Measurements from ENCODE around the gene ADAMTSL4. TPM values are rescaled to one million over a fixed set of nuclear protein-coding genes. Genes with fewer than 3 reads are reported as not detected.
A peak's percentile ranks its signal among the peaks of the same experiment; 100 is the strongest.

Gene ADAMTSL4
- total RNA-seq, 2 experiments from 2014 or later, result 0.11 to 0.30 TPM

- Mint-ChIP-seq H3K4me1 (peaks cover 13% of the 10 kb centered on the region), H3K27me3 (peaks cover 3% of the 10 kb centered on the region), H3K4me3 (peak overlapping the region; percentile 89), H3K36me3 (peaks cover 1% of the 10 kb centered on the region), H3K9me3 (no peaks in the 10 kb centered on the region), H3K27ac (peak overlapping the region; percentile 75)
- ATAC-seq (ENCODE audit: low read depth) (no peak), DNase-seq (no peak)
- POLR2A ChIA-PET, result interaction anchor here (0.5 to 3.6 kb wide), 10 partner anchors 10 to 628 kb away, joined by 3 to 20 read pairs (median 4); partner anchors contain the start of genes MCL1, RPRD2 and TARS2
Measured at GRCh38 chr1:150516050-150516591, 33.1 kb upstream of the ADAMTSL4 start.

GRCh38 chr1:150516616-150517015, 32.6 kb upstream of the ADAMTSL4 start:
- peak overlapping the region; percentile 75 for H3K27ac Mint-ChIP-seq
- peak; percentile 8 for ATAC-seq (ENCODE audit: low read depth)

GRCh38 chr1:150521196-150521968, 27.8 kb upstream of the ADAMTSL4 start:
- Mint-ChIP-seq H3K36me3 (no peaks in the 10 kb centered on the region), H3K4me3 (no peak overlapping the region), H3K9me3 (no peaks in the 10 kb centered on the region), H3K27ac (no peak overlapping the region), H3K27me3 (peaks cover 12% of the 10 kb centered on the region), H3K4me1 (peaks cover 9% of the 10 kb centered on the region)
- no peak for ATAC-seq (ENCODE audit: low read depth)
- POLR2A ChIA-PET, result no interaction called here
- no peak for DNase-seq

More at GRCh38 chr1:150516616-150517015, 32.6 kb upstream of the ADAMTSL4 start:
- Mint-ChIP-seq H3K4me1 (peaks cover 16% of the 10 kb centered on the region), H3K36me3 (peaks cover 1% of the 10 kb centered on the region), H3K27me3 (peaks cover 3% of the 10 kb centered on the region), H3K9me3 (no peaks in the 10 kb centered on the region), H3K4me3 (peak overlapping the region; percentile 89)
- no peak for DNase-seq
- POLR2A ChIA-PET, result interaction anchor here (0.7 to 3.6 kb wide), 5 partner anchors 13 to 629 kb away, joined by 4 to 20 read pairs (median 4); partner anchors contain the start of genes MCL1 and TARS2

GRCh38 chr1:150525348-150525747, 23.9 kb upstream of the ADAMTSL4 start:
- no peak overlapping the region for H3K4me3 Mint-ChIP-seq

GRCh38 chr1:150528196-150528595, 21.0 kb upstream of the ADAMTSL4 start:
- H3K4me3 Mint-ChIP-seq, result no peak overlapping the region
- peaks cover 4% of the 10 kb centered on the region for H3K27me3 Mint-ChIP-seq
- no peak overlapping the region for H3K27ac Mint-ChIP-seq
- DNase-seq, result no peak
- no peak for ATAC-seq (ENCODE audit: low read depth)
- no peaks in the 10 kb centered on the region for H3K36me3 Mint-ChIP-seq
- POLR2A ChIA-PET, result no interaction called here
- H3K9me3 Mint-ChIP-seq, result no peaks in the 10 kb centered on the region
- peaks cover 6% of the 10 kb centered on the region for H3K4me1 Mint-ChIP-seq

More at GRCh38 chr1:150525348-150525747, 23.9 kb upstream of the ADAMTSL4 start:
- DNase-seq (no peak), ATAC-seq (ENCODE audit: low read depth) (no peak)
- Mint-ChIP-seq H3K27me3 (peaks cover 9% of the 10 kb centered on the region), H3K36me3 (no peaks in the 10 kb centered on the region), H3K9me3 (no peaks in the 10 kb centered on the region), H3K27ac (no peak overlapping the region), H3K4me1 (peaks cover 4% of the 10 kb centered on the region)
- POLR2A ChIA-PET, result no interaction called here

- no peak overlapping the region for H3K4me3 Mint-ChIP-seq
- no peaks in the 10 kb centered on the region for H3K9me3 Mint-ChIP-seq
- no peaks in the 10 kb centered on the region for H3K36me3 Mint-ChIP-seq
- H3K4me1 Mint-ChIP-seq, result peaks cover 6% of the 10 kb centered on the region
- DNase-seq, result no peak
- peaks cover 4% of the 10 kb centered on the region for H3K27me3 Mint-ChIP-seq
- ATAC-seq (ENCODE audit: low read depth), result no peak
- POLR2A ChIA-PET, result interaction anchor here (0.6 kb wide), 1 partner anchor 14 kb away, joined by 4 read pairs; no protein-coding TSS in a partner anchor
- H3K27ac Mint-ChIP-seq, result no peak overlapping the region
Measured at GRCh38 chr1:150529017-150529416, 20.2 kb upstream of the ADAMTSL4 start.

GRCh38 chr1:150530491-150531159, 18.6 kb upstream of the ADAMTSL4 start:
- ATAC-seq (ENCODE audit: low read depth), result no peak
- Mint-ChIP-seq H3K4me1 (peaks cover 6% of the 10 kb centered on the region), H3K36me3 (no peaks in the 10 kb centered on the region), H3K27me3 (no peaks in the 10 kb centered on the region), H3K4me3 (no peak overlapping the region), H3K27ac (no peak overlapping the region), H3K9me3 (no peaks in the 10 kb centered on the region)
- POLR2A ChIA-PET, result no interaction called here
- DNase-seq, result no peak

- ATAC-seq (ENCODE audit: low read depth), result no peak
- no peak for DNase-seq
- Mint-ChIP-seq H3K27me3 (no peaks in the 10 kb centered on the region), H3K27ac (no peak overlapping the region), H3K4me3 (no peak overlapping the region), H3K9me3 (no peaks in the 10 kb centered on the region), H3K4me1 (peaks cover 6% of the 10 kb centered on the region), H3K36me3 (no peaks in the 10 kb centered on the region)
- POLR2A ChIA-PET, result interaction anchor here (0.8 kb wide), 1 partner anchor 86 kb away, joined by 3 read pairs; no protein-coding TSS in a partner anchor
Measured at GRCh38 chr1:150532860-150533259, 16.3 kb upstream of the ADAMTSL4 start.

- H3K27me3 Mint-ChIP-seq, result no peaks in the 10 kb centered on the region
- H3K36me3 Mint-ChIP-seq, result no peaks in the 10 kb centered on the region
- no peak for ATAC-seq (ENCODE audit: low read depth)
- no peaks in the 10 kb centered on the region for H3K9me3 Mint-ChIP-seq
- H3K4me3 Mint-ChIP-seq, result no peak overlapping the region
- peaks cover 6% of the 10 kb centered on the region for H3K4me1 Mint-ChIP-seq
- no peak overlapping the region for H3K27ac Mint-ChIP-seq
- no peak for DNase-seq
- POLR2A ChIA-PET, result interaction anchor here (0.6 kb wide), 1 partner anchor 30 kb away, joined by 3 read pairs; no protein-coding TSS in a partner anchor
Measured at GRCh38 chr1:150534002-150534401, 15.2 kb upstream of the ADAMTSL4 start.

- Mint-ChIP-seq H3K9me3 (no peaks in the 10 kb centered on the region), H3K4me3 (no peak overlapping the region), H3K27me3 (peaks cover 2% of the 10 kb centered on the region), H3K27ac (no peak overlapping the region), H3K4me1 (peaks cover 6% of the 10 kb centered on the region), H3K36me3 (no peaks in the 10 kb centered on the region)
- no peak for ATAC-seq (ENCODE audit: low read depth)
- no peak for DNase-seq
- POLR2A ChIA-PET, result no interaction called here
Measured at GRCh38 chr1:150535511-150536287, 13.5 kb upstream of the ADAMTSL4 start.

GRCh38 chr1:150536836-150537731, 12.1 kb upstream of the ADAMTSL4 start:
- no peak overlapping the region for H3K27ac Mint-ChIP-seq
- H3K4me1 Mint-ChIP-seq, result peaks cover 4% of the 10 kb centered on the region
- H3K4me3 Mint-ChIP-seq, result no peak overlapping the region
- H3K9me3 Mint-ChIP-seq, result no peaks in the 10 kb centered on the region
- no peak for DNase-seq
- no peak for ATAC-seq (ENCODE audit: low read depth)
- H3K36me3 Mint-ChIP-seq, result no peaks in the 10 kb centered on the region
- H3K27me3 Mint-ChIP-seq, result peaks cover 2% of the 10 kb centered on the region
- POLR2A ChIA-PET, result no interaction called here
